Fibroblast of villous mesenchyme (primary cell): ENCODE results near the gene VAT1L. TPM values are rescaled to one million over a fixed set of nuclear protein-coding genes. Genes with fewer than 3 reads are reported as not detected.

ENCODE experiments used
- DNase-seq: peaks from one replicate; pipeline ENCODE4 v3.0.0-alpha.2; 2010; ENCODE audit warnings: low read depth
- H3K4me3 ChIP-seq: 2 replicates; pipeline ENCODE4 v1.5.1; 2011; ENCODE audit warnings: low read depth, mild to moderate bottlenecking, low read length
- total RNA-seq: library from RNA; depleted of rRNA; stranded (reverse); fragments of >200 nt; gene quantifications from 2 replicates; pipeline ENCODE4 v1.2.3, GENCODE V29; 2012
- TF ChIP-seq, protein P1 (sequence below): IDR thresholded peaks from 2 replicates; pipeline ENCODE4 v1.5.1; 2012; ENCODE audit warnings: low read depth, mild to moderate bottlenecking, low read length; ENCODE audit not compliant: insufficient read depth

The VAT1L gene
- total RNA-seq, 1 donor = 37.6 TPM

GRCh38 chr16:77905374-77905920 lies 117.1 kb downstream of the VAT1L start:
- no peak overlapping the region for H3K4me3 ChIP-seq
- peak; percentile 88 for DNase-seq
- TF ChIP-seq, protein P1, sequence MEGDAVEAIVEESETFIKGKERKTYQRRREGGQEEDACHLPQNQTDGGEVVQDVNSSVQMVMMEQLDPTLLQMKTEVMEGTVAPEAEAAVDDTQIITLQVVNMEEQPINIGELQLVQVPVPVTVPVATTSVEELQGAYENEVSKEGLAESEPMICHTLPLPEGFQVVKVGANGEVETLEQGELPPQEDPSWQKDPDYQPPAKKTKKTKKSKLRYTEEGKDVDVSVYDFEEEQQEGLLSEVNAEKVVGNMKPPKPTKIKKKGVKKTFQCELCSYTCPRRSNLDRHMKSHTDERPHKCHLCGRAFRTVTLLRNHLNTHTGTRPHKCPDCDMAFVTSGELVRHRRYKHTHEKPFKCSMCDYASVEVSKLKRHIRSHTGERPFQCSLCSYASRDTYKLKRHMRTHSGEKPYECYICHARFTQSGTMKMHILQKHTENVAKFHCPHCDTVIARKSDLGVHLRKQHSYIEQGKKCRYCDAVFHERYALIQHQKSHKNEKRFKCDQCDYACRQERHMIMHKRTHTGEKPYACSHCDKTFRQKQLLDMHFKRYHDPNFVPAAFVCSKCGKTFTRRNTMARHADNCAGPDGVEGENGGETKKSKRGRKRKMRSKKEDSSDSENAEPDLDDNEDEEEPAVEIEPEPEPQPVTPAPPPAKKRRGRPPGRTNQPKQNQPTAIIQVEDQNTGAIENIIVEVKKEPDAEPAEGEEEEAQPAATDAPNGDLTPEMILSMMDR = no peak

GRCh38 chr16:77910021-77910420 lies 121.7 kb downstream of the VAT1L start:
- TF ChIP-seq, protein P1 = no peak
- H3K4me3 ChIP-seq = no peak overlapping the region
- peak; percentile 29 for DNase-seq

DNA sequence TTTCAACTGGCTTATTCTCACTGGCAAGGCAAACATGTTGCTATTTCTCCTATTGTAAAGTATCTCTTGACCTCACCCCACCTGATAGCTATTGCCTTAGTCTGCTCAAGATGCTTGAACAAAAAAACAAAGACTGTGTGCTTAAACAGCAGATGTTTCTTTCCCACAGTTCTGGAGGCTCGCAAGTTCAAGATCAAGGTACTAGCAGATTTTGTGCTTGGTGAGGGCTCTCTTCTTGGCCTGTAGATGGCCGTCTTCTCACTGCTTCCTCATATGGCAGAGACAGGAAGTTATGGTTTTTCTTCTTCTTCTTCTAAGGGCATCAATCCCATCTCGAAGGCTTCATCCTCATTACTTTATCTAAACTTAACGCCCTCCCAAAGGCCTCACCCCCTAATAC lies 124.3 kb downstream of the VAT1L start:
- H3K4me3 ChIP-seq = no peak overlapping the region
- TF ChIP-seq, protein P1 = no peak
- DNase-seq = no peak

DNA sequence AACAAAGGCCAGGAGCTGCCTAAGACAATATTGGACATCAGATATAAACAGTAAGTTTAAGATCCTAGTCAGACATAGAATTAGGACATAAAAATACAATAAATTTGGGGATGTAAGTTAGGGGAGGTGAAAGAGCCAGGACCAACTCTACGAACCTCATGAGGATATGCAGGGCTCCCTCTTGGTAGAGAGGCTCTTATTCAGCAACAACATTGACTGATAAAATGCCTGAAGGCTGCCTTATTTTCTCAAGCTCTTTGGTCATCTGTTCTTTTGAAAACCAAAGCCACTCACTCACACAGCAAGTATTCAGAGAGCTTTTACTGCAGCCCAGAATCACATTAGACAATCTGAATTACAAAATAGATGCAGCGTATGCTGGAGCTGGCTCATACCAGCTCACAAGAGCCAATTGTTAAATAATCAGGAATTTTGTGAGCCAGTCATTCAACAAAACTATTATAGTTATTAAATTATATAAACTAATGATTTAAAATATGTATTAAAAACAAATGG lies 125.4 kb downstream of the VAT1L start:
- DNase-seq = no peak
- H3K4me3 ChIP-seq = no peak overlapping the region
- TF ChIP-seq, protein P1 = no peak

GRCh38 chr16:77916111-77916510 lies 127.7 kb downstream of the VAT1L start:
- no peak for DNase-seq
- TF ChIP-seq, protein P1 = no peak
- no peak overlapping the region for H3K4me3 ChIP-seq

GRCh38 chr16:77917971-77918370 lies 129.6 kb downstream of the VAT1L start:
- TF ChIP-seq, protein P1 = no peak

More at GRCh38 chr16:77917971-77918370, 129.6 kb downstream of the VAT1L start:
- no peak overlapping the region for H3K4me3 ChIP-seq
- peak; percentile 50 for DNase-seq
